ENCODE data around the gene GANAB. TPM values are rescaled to one million over a fixed set of nuclear protein-coding genes. Genes with fewer than 3 reads are reported as not detected.
"Not testable (repeated sequence)": the region's sequence is repeated elsewhere in the genome, so short reads cannot be mapped to it uniquely, and the experiment has no call there.

The GANAB gene
- total RNA-seq (2014; rRNA removed) (274 and 290 TPM in 2 replicates), Bru-seq, nascent RNA (percentile 92 among the genes with signal in this experiment), BruChase-seq, experiment 1, labeled RNA remaining after a 6-hour chase (percentile 97 among the genes with signal in this experiment), BruChase-seq, experiment 2, labeled RNA remaining after a 2-hour chase (percentile 96 among the genes with signal in this experiment)
- long read RNA-seq, transcript GANAB-202 (24 exons, 3,608 nt) = major isoform, 40 of 441 reads
- long read RNA-seq, partial matches to known transcripts = 59 of 441 reads
- long read RNA-seq, other reads (novel, unspliced or antisense) = 340 of 441 reads

DNA sequence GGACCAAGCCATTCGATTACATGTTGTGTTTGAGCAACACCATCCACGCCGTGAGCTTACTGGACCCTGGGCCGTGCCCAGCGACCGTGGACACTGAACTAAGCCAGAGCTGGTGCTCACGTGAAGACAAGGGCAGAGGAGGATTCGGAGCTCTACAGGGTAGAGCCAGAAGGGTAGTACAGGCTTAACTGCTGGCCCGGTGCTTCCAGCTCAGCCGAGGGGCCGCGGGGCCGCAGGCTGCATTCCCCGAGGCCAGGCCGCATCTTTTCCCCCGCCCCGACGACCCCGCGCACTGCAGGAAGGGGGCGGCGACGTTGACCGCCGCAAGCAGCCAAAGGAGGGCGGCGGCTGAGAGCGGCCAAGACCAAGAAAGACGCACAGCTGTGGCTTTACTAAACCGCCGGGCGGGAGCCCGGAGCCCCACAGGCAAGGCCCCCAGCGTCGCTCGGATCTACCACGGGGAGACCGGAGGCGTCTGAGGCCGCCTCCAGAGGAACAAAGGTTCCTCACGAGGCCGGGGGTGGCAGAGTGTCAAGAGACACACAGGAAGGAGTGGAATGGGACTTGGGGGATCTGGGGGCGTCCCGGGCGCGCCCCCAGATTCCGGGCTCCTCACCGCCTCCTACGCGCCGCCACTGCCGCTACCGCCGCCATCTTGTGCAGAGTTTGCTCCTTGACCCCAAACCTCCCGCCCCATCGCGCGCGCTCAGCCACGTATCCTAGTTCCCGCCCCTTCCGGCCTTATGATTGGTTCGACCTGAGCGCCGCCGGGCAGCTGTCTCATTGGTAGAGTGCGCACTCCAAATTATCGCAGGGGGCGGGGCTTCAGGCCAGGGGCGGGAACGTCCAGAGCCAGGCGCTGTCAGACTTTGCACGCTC, at the start of gene GANAB:
Gene GANAB, minus strand, starts transcription at position 668 of the 879 bp plus-strand sequence. Its CDS starts 14 bp downstream, at position 654.
- H3K4me1 ChIP-seq (ENCODE audit: insufficient read depth, low read length) = peaks cover 10% of the 10 kb centered on the region
- H3K27me3 ChIP-seq (ENCODE audit: low read length) = no peaks in the 10 kb centered on the region
- BruUV-seq (replicated peaks) = TSS peak; percentile 50
- ChIA-PET POLR2A (ENCODE audit: unreplicated experiment) (interaction anchor here (0.6 to 0.7 kb wide), 6 partner anchors 31 to 195 kb away, joined by 3 to 14 read pairs (median 6); partner anchors contain the start of gene TUT1), CTCF (interaction anchor here (0.7 to 1.0 kb wide), 3 partner anchors 86 to 234 kb away, joined by 4 to 5 read pairs (median 4); partner anchors contain the start of gene SLC3A2)
- H3K79me2 ChIP-seq (ENCODE audit: low read length) = peaks cover 59% of the 10 kb centered on the region
- peaks cover 30% of the 10 kb centered on the region for H3K36me3 ChIP-seq (ENCODE audit: low read depth, low read length)
- no peaks in the 10 kb centered on the region for H3K9me3 ChIP-seq (ENCODE audit: low read length)
- H3K27ac ChIP-seq (ENCODE audit: low read length) = peak within 1 kb of the TSS; percentile 64
- H3K9ac ChIP-seq (ENCODE audit: low read length) = peak within 1 kb of the TSS; percentile 95
- H3F3A ChIP-seq (ENCODE audit: low read length, unreplicated experiment) = no peaks in the 10 kb centered on the region
- peak within 1 kb of the TSS; percentile 90 for H3K4me2 ChIP-seq (ENCODE audit: low read length)
- TF ChIP-seq EZH2phosphoT487 (IDR thresholded peaks at IDR 0.05; ENCODE audit: borderline replicate concordance, low read length) = no peak
- no peak for TF ChIP-seq EZH2 (IDR thresholded peaks at IDR 0.05; ENCODE audit: low read length, unreplicated experiment)
- TF ChIP-seq, protein P1, sequence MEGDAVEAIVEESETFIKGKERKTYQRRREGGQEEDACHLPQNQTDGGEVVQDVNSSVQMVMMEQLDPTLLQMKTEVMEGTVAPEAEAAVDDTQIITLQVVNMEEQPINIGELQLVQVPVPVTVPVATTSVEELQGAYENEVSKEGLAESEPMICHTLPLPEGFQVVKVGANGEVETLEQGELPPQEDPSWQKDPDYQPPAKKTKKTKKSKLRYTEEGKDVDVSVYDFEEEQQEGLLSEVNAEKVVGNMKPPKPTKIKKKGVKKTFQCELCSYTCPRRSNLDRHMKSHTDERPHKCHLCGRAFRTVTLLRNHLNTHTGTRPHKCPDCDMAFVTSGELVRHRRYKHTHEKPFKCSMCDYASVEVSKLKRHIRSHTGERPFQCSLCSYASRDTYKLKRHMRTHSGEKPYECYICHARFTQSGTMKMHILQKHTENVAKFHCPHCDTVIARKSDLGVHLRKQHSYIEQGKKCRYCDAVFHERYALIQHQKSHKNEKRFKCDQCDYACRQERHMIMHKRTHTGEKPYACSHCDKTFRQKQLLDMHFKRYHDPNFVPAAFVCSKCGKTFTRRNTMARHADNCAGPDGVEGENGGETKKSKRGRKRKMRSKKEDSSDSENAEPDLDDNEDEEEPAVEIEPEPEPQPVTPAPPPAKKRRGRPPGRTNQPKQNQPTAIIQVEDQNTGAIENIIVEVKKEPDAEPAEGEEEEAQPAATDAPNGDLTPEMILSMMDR (conservative IDR thresholded peaks at IDR 0.05; ENCODE audit: low read depth, low read length) = no peak
- H2AFZ ChIP-seq (ENCODE audit: low read length) = peak within 1 kb of the TSS; percentile 57
- DNase-seq = peak; percentile 99
- no peaks in the 10 kb centered on the region for H4K20me1 ChIP-seq (ENCODE audit: low read length)
- no peaks in the 10 kb centered on the region for H3K9me2 ChIP-seq (replicated peaks; ENCODE audit: low read length)
- H3K4me3 ChIP-seq (ENCODE audit: low read length) = peak within 1 kb of the TSS; percentile 95
- ATAC-seq = peak; percentile 98
- intact Hi-C loops (cut with micrococcal nuclease) = loop anchor here (5.0 kb wide), 1 partner anchor 34 kb away; the partner anchor contains the start of genes EML3 and ROM1

DNA sequence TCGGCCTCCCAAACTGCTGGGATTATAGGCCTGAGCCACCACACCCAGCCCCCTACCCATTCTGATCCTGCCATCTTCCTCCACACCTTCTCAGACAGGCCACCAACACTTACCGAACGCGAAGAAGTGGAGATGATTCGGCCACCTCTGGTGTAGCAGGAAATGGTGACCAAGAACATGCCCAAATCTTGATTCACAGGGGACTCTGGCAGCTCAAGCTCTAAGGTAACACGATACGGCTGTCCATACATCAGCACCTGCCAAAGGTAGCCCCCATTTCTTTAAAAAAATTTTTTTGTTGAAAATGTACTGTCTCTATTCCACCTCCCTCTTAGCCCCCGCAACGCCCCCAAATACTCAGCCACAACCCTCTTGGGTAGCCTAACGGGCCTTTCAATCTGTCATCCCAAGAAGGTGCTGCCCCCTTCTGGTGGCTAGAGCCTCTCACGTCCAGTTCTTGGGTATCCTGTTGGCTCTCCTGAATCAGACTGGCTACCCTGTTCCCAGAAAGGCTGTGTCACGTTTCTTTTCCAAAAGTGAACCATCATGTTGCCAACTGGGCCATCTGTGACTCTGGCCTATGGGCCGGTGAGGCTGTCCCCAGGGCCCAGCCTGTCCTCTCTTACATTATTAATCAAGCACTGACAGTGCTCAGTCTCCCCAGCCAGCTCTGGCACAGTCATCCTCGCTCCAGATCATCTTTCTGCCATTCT, 48.2 kb upstream of the GANAB start:
- ChIA-PET POLR2A (ENCODE audit: unreplicated experiment) (no interaction called here), CTCF (interaction anchor here (0.7 to 2.5 kb wide), 3 partner anchors 11 to 22 kb away, joined by 4 to 12 read pairs (median 4); no protein-coding TSS in a partner anchor)
- Histone ChIP-seq H3K27me3 (ENCODE audit: low read length) (no peaks in the 10 kb centered on the region), H3K9me2 (replicated peaks; ENCODE audit: low read length) (no peaks in the 10 kb centered on the region), H3F3A (ENCODE audit: low read length, unreplicated experiment) (peaks cover 3% of the 10 kb centered on the region), H3K36me3 (ENCODE audit: low read depth, low read length) (peaks cover 23% of the 10 kb centered on the region), H3K9me3 (ENCODE audit: low read length) (no peaks in the 10 kb centered on the region), H4K20me1 (ENCODE audit: low read length) (no peaks in the 10 kb centered on the region), H3K4me1 (ENCODE audit: insufficient read depth, low read length) (no peaks in the 10 kb centered on the region), H3K27ac (ENCODE audit: low read length) (no peak overlapping the region), H3K9ac (ENCODE audit: low read length) (no peak overlapping the region), H3K79me2 (ENCODE audit: low read length) (no peaks in the 10 kb centered on the region), H3K4me3 (ENCODE audit: low read length) (no peak overlapping the region), H2AFZ (ENCODE audit: low read length) (no peak overlapping the region), H3K4me2 (ENCODE audit: low read length) (no peak overlapping the region)
- no TSS peak for BruUV-seq (replicated peaks)
- DNase-seq (peak; percentile 80), ATAC-seq (peak; percentile 95)
- intact Hi-C loops (cut with micrococcal nuclease) = loop anchor here (1.0 to 10.0 kb wide), 2 partner anchors 13 to 300 kb away; no protein-coding TSS in a partner anchor
- no peak for TF ChIP-seq EZH2 (IDR thresholded peaks at IDR 0.05; ENCODE audit: low read length, unreplicated experiment)
- TF ChIP-seq, protein P1 (conservative IDR thresholded peaks at IDR 0.05; ENCODE audit: low read depth, low read length) = peak; percentile 95

DNA sequence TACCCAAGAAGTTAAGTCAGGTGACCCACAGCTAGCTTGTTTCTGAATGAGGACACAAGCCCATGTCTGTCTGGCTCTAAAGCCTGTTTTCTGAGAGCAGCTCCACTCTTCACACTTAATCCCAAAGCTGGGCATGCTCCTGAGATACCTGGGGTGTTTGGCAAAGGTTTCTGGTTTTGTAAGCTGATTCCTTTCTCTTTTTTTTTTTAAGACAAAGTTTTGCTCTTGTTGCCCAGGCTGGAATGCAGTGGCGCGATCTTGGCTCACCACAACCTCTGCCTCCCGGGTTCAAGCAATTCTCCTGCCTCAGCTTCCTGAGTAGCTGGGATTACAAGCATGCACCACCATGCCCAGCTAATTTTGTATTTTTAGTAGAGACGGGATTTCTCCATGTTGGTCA, 47.2 kb upstream of the GANAB start:
- H3K4me3 ChIP-seq (ENCODE audit: low read length); H4K20me1 ChIP-seq (ENCODE audit: low read length); H3K9me3 ChIP-seq (ENCODE audit: low read length); H3K27ac ChIP-seq (ENCODE audit: low read length); H3K4me2 ChIP-seq (ENCODE audit: low read length); ATAC-seq; POLR2A ChIA-PET (ENCODE audit: unreplicated experiment); H3K27me3 ChIP-seq (ENCODE audit: low read length); H3K9me2 ChIP-seq (replicated peaks; ENCODE audit: low read length); DNase-seq; H3K4me1 ChIP-seq (ENCODE audit: insufficient read depth, low read length); H2AFZ ChIP-seq (ENCODE audit: low read length); H3F3A ChIP-seq (ENCODE audit: low read length, unreplicated experiment); H3K79me2 ChIP-seq (ENCODE audit: low read length); BruUV-seq (replicated peaks); H3K9ac ChIP-seq (ENCODE audit: low read length): not testable (repeated sequence)
- intact Hi-C loops (cut with micrococcal nuclease) = loop anchor here (1.0 to 10.0 kb wide), 2 partner anchors 12 to 299 kb away; no protein-coding TSS in a partner anchor
- CTCF ChIA-PET = interaction anchor here (2.5 kb wide), 1 partner anchor 12 kb away, joined by 12 read pairs; no protein-coding TSS in a partner anchor
- H3K36me3 ChIP-seq (ENCODE audit: low read depth, low read length) = peaks cover 23% of the 10 kb centered on the region

All from PC-3 (cell line).